GM19328 (cell line): ENCODE data around the gene ALDH3B1.
A peak's percentile ranks its signal among the peaks of the same experiment; 100 is the strongest.

Source experiments
- ATAC-seq: cut with Tn5 transposase; IDR thresholded peaks from one replicate; pipeline ENCODE4 v1.9.1; 2021; ENCODE audit warnings: mild to moderate bottlenecking, moderate library complexity; ENCODE audit not compliant: unreplicated experiment

The ALDH3B1 gene

DNA sequence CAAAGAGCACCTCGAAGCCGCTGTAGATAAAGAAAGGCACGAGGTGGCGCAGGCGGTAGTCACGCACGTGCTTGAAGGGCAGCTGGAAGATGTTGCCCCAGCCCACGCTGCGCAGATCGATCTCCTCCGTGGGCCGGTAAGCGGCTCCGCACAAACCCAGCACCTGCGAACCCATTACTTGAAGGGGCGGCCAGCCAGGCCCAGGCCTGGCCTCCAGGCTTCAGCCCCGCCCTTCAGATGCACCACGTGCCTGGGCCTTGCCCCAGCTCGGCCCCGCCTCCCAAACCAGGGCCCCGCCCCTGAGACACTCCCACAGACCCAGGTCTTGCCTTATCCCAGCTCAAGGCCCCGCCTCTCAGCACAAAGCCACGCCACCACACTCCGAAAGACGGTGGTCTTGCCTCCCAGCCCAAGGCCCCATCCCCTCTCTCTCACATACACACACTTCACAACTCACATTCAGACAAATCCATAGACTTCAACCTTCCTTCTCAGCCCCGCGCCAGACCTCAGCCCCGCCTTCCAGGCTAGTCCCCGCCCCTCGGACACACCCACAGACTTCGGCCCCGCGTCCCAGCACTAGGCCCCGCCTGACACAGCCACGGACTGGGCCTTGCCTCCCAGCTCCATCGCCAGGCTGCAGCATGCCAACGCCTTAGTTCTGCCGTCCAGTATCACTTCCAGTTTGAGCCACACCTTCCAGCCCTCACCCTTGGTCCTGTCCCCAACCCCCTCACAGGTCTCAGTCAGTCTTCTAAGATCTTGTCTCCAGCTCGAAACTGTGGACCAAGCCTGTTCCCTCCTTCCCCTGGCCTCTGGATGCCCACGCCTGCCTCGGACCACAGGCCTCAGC is 13.3 kb upstream of the ALDH3B1 start:
- no peak for ATAC-seq

DNA sequence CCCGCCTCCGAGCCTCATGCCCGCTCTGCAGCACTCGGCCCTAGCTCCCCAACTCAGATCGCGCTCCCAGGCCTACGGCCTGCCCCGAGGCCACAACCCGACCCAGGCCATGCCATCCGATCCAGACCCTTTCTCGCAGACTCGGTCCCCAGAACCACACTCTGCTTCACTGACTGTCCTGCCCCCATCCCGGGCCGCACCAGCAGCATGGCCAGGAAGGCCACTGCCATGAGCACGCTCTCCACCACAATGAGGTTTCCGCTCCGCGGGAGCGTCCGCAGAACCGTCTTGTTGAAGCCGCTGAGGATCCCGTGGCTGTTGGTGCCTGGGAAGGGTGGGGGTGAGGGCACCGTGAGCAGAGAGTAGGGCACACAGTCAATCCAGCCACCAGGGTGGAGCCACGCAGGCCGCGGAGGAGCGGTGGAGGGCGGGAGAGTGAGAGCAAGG is 12.6 kb upstream of the ALDH3B1 start:
- no peak for ATAC-seq

DNA sequence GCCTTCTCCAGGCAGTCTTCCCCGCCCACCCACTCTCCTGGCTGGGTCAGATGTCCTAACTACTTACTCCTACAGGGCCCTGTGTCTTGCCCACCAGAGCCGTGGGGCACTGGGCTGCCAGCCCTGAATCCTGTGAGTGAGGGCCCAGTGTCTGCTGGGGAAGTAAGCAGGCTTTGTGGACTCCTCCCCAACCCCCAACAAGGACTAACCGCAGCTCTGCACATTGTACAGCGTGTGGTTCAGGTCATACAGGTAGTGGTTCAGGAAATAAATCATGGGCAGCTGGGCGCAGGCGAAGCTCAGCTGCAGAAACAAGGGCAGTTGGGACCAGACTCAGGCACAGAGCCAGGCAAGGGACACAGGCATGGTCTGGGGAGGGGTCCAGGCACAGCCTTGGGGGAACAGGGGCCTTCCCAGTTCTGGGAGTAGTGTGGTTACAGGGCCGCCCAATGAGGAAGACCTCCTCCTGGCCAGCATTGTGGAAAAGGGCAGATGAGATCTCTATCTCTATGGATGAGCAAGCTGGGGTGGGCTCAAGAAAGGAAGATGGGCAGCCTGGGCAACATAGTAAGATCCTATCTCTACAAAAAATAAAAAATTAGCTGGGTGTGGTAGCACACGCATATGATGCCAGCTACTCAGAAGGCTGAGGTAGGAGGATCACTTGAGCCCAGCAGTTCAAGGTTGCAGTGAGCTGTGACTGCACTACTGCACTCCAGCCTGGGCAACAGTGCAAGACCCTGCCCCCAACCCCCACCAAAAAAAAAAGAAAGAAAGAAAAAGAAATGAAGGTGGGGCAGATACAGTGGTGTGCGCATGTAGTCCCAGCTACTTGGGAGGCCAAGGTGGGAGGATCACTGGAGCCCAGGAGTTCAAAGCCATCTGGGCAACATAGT is 11.7 kb upstream of the ALDH3B1 start:
- ATAC-seq: no peak

DNA sequence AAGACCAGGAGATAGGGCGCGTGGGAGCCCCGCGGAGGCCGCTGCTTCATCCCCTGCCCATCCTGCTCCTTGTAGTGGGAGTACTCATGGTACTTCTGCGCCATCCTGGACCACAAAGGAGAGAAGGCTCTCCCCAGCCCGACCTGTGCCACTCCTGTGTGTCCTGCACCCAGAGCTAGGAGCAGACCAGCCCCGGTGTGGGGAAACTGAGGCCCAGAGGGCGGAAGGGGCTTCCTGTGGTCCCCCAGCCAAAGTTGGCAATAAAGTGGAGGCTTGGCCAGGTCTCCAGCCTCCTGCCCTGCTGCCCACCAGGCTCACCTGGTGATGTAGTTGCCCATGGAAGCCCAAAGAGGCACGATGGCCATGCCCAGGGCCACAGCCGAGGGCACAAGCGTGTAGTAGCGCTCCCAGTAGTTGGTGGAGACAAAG is 10.9 kb upstream of the ALDH3B1 start:
- no peak for ATAC-seq

DNA sequence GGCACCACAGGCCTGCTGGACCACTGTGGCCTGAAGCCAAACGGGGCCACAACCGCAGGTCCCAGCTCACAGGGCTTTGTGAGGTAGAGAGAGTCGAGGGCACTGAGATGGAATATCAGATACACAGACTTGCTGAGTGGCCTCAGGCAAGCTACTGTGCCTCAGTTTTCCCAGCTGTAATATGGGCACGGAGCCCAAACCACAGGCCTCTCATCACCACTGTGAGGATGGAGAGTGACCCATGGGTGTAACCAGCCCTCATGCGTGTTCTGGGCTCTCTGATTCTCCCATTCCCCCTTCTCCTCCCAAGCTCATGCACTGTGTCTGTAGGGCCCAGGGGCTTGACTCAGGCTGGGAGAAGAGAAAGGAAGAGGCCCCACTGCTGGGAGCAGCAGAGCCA is 10.4 kb upstream of the ALDH3B1 start:
- ATAC-seq: no peak

DNA sequence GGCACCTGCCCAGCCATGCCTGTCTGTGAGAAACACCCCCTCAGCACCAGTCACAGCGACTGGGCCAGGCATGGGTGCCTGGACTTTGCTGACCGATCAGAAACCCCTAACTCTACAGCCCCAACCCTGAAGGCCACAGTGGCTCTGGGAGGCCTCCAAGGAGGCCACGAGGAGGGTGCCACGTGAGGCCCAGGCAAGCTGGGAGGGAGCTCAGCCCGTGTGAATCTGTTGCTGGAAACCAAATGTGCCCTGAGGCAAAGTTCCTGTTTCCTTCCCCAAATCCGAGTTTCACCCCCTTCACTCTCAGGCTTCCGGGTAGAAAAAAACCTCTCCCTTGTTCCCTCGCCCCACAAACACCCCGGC is 7.6 kb upstream of the ALDH3B1 start:
- ATAC-seq: peak; percentile 1

DNA sequence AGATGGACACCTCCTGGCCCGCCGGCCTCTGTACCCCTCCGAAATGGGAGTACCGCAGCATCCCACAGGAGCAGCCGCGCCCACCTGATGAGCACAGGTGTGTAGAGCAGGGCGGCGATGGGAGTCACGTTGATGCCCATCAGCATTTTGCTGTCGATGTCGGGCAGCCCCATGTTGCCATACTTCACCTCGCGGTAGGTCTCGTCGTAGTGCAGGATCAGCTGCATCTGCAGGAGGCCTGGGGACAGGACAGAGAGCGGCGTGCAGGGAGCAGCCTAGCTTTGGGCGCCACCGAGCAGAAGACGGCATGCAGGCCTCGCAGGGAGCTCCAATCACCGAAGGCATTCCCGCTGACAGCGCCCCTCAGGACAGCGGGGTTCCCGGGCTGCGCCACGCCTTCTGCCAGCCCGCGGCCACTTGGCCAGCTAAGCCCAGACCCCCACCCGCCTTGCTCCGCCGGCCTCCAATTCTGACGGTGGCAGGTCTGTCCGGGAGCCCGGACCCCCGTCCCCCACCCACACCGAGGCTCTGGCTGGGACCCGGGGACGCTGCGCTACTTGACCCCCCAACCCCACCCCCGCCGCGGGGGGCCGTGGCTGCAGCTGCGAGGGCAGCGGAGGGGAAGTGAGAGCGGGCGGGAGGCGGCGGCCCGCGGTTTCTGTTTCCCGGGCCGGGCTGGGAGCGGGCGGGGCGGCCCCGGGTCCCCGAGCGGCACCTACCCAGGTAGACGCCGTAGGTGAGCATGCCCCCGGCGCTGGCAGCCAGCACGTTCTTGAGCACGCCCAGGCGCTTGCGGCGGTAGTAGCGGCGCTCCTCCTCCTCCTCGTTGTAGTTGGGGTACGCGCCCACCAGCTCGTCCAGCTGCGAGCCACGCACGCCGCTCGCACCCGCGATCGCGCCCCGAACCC is 6.9 kb upstream of the ALDH3B1 start:
- peak; percentile 34 for ATAC-seq

DNA sequence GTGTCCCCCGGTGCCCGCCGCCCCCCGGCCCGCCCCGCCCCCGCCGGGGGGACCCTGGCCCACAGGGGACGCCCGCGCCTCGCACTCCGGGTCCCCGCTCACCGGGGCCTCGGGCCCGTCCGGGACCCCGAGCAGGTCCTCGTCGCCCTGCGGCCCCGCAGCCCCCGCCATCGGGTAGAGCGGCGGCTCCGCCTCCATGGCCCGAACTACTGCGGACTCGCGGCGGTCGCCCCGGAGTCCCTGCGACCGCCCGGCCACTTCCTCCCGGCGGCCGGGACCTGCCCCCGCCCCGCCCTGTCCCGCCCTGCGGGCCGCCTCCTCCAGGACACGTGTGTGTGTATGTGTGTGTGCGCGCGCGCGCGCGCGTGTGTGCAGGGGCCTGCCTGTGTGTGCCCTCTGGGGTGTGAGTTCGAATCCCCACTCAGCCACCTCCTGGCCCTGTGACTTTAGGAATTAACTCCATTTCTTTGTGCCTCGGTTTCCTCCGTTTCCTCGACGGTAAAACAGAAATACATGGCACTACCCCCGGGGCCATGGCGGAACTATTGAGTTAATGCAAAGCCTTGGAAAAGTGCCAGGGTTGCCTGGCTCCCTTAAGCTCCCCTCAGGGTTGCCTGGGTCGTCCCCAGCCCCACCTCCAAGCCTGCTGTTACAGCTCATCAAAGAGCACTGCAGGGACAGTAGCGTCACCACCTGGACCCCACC is 6.1 kb upstream of the ALDH3B1 start, which contains the start of gene UNC93B1:
Gene UNC93B1, minus strand, starts transcription at position 252 of the 705 bp plus-strand sequence. Its CDS starts 54 bp downstream, at position 198.
- peak; percentile 64 for ATAC-seq

DNA sequence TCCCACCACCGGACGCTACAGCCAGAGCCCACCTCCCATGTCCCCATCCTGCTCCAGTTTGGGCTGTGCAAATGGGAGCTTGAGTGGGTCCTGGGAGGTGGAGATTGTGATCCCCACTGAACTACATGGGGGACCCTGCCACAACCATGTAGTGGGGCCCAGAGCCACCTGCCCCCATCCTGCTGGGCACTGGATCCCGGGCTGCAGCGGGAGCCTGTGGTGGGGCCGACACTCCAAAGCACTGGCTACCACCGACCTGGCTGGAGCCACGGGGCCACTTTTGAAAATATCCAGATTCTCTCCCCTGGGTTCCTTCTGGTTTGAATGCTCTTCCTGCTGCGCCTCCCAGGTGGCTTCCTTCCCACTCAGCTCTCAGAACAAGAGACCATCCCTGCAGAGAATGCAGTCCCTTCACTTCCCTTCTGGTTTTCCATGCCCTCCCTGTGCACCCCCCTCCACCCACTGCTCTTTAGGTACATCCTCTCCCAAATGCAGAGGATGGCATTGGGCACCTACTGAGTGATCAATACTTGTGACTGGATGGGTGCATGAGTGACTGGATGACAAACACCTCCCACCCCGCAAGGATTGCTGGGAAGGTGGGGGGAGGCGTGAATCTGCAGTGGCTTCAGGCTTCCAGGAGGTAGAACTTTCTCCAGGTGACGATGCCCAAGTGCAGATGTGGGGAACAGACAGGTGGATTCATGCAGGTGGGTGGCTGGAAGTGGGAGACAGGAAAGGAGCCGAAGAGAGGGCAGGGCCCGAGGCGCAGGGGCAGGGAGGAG is 5.4 kb upstream of the ALDH3B1 start:
- no peak for ATAC-seq

DNA sequence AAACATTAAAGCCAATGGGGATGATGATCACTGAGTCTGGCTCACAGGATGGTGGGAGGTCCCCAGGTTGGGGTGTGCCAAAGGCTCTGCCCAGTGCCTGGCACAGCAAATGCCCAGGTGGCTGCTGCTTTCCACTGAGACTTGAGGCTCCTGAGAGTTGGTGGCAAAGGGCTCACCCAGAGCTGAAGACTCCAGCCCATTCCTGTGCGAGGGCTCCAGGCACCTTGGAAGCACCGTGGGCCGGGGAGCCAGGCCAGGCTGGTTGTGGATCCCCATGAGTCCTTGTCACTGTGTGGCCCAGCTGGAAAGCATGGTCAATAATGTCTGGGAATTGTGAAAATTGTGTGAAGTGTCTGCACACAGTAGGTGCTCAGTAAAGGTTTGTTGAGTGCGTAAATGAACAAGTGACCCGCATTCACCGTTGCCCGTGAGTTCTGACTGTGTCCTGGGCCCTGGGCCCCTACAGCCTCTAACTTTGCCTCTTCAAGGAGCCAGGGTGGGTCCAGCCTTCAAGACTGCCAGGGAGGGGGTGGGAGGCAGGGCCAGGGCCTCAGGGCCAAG is 3.4 kb upstream of the ALDH3B1 start:
- no peak for ATAC-seq

DNA sequence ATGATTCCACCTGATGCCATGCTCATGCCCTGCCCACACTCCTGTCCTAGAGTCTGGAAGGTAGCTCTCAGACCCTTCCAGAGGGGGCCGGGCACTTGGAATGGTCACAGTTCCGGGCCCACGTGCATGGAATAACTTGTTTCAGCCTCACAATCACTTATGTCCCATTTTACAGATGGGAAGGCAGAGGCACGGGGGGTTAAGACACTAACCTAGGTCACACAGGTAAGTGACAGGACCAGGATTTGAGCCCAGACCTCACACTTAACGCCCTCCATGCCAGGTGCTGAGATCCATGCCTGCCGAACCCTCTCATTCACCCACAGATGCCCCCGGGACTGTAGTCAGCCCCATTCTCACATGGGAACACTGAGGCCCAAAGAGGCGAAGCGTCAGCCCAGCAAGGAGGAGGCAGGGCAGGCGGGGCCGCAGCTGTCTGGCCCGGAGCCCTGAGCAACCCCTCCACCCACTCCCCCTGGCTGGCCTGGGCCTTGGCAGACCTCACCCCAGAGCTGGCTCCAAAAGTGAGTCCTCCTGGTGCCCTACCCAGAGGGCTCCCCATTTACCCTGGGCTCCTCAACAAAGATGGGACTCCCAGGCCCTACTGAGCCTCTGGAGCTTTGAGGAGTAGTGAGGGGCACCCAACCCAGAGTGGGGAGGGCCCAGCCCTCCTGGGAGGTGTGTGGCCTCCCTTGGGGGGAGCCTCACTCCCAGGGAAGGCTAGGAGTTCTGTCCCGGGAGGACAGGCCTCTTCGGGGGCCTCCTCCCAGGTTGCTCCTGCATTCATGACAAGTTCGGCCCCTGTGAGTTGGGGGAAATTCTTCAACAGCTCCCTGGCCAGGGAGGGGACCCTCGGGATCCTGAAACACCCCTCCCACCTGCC is 2.4 kb upstream of the ALDH3B1 start:
- ATAC-seq: no peak

DNA sequence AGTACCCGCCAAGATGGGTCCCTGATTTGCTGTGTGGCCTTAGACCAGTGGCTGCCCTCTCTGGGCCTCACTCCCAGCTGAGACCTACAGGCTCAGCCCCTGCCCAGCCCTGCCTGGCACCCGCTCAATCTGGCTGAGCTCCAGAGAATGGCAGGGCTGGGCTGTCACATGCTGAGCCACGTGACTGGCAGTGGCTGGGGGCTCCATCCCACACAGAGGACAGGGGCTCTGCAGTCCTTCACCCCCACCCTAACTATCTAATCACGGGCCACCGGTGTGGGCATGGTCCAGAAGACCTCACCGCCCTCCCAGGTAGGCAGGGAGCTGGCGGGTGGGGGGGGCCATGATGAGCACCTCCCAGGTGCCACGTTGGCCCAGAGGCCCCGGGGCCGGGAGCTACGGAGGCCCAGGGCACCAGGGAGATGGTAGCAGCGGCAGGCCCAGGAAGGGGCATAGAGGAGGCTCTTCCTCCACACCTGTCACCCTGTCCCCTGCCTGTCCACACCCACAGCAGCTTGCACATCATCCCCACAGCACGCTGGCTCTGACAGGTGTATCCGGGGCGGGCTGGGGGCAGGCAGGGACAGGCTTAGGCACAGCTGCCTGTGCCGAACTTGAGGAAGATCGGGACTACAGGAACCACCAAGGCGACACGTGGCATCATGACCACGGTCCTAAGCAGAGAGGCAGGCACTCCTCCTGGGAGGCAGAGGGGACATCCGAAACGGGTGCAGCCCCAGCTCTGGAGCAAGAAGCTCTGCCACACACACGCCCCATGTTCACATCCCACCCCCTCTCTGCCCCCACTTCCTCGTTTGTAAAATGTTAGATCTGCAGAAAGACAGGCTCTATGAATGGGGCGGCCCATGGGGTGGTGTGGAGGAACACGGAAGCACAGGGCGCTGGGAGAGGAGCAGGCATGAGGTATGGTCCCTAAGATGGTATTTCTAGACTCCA is 1.5 kb upstream of the ALDH3B1 start:
- no peak for ATAC-seq

DNA sequence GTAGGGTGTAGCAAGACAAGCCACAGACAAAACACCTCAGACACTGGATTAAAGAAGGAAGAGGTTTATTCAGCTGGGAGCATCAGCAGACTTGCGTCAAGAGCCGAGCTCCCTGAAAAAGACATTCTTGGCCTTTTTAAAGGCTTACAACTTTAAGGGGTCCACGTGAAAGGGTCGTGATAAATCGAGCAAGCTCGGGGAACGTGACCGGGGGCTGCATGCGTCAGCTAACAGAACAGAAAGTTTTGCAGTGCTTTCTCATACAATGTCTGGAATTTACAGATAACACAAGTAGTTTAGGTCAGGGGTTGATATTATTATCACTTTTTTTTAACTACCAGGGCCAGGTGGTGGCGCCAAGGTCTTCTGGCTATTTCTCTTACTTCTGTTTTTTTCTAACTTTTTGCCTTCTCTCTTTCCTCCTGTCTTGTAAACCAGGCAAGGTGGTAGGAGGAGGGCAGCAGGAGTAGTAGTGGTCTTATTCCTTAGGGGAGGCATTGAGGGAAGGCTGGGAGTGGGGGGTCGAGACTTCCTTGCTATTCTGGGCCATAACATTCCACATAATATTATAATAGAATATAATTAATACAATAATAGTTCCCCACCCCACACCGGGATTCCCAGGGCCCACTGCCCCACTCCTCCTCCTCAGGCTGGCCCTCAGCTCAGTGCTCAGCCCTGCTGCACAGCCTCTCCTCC is 587 bp upstream of the ALDH3B1 start:
- no peak for ATAC-seq

DNA sequence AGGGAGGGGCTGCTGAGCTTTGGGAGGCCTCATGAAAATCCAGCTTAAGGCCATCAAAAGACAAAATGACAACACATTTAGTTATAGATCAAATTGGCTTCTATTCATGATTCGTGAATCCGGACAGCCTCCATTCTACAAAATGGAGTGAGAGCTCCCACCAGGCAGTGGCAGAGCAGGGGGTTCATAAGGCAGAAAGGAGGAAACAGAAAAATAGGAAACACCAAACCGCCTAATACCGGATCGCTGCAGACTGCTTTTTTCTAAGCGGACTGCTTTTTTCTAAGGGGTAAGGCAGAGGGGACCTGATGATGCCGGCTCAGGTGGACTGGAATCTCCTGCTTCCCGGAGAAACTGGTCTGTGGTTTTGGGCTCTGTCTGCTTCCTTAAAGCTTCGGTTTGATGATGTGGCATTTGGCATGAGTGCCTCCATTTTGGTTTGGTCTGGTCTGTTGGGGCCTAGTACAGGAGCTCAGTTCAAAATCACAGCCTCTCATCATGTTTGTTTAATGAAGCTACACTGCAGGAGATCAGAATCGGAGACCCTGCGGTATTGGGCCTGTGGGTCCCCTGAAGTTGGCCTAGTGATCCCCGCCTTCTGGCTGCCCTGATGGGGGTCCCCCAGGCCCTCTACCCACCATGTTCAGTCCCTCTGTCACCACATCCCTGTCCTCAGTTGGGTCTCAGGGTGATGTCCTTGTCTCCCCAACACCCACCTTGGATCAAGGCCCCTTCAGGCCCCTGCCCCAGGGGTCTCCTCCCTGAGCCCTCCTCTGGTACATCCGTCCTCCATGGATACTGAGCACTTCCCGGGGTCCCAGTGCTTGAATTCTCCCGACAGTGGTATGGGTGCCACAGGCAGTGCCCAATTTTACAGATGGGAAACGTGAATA is 1.2 kb downstream of the ALDH3B1 start:
- ATAC-seq: no peak
